ENCODE results near the gene NTM.
A peak's percentile ranks its signal among the peaks of the same experiment; 100 is the strongest.

NTM gene

DNA sequence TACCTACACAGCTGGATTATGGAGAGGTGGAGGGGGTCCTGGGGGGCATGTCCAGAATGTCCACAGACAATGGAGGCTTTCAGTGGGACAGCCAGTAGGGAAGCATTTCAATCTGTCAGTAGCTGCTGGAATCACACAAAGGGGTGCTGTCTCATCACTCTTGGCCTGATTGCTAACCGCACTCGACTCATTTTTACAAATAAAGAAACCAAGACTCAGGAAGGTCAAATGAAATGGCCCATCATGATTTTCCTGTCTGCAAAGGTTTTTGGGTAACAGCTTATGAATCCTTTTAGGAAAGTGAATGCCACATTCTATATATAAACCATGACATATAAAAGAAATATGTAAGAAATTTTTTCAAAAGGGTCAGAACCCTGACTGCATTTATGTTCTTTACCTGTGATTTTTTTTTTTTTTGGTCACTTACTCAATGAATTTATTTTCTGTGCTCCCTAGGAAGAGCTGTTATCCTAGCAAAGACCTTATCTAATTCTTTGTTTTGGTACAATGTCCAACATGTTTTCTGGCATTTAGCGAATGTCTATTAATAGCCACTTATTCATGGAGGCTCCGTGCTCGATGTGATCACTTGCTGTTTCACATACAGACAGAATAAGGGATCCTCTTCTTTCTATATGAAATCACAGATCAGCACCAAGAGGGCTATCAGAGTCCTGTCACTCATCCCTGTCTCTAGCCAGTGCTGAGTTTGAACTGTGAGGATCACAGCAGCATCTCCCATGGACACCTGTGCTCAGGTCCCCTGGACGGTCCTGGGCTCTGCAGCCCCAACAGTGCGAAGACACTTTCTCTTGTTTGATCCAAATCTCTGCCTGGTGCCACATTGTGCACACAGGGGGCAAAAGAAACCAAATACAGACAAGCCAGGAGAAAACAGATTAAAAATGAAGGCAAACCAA is 979.7 kb downstream of the NTM start:
- no peak for DNase-seq (ENCODE audit: low spot score)
- TF ChIP-seq, protein P1, sequence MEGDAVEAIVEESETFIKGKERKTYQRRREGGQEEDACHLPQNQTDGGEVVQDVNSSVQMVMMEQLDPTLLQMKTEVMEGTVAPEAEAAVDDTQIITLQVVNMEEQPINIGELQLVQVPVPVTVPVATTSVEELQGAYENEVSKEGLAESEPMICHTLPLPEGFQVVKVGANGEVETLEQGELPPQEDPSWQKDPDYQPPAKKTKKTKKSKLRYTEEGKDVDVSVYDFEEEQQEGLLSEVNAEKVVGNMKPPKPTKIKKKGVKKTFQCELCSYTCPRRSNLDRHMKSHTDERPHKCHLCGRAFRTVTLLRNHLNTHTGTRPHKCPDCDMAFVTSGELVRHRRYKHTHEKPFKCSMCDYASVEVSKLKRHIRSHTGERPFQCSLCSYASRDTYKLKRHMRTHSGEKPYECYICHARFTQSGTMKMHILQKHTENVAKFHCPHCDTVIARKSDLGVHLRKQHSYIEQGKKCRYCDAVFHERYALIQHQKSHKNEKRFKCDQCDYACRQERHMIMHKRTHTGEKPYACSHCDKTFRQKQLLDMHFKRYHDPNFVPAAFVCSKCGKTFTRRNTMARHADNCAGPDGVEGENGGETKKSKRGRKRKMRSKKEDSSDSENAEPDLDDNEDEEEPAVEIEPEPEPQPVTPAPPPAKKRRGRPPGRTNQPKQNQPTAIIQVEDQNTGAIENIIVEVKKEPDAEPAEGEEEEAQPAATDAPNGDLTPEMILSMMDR (IDR thresholded peaks at IDR 0.05; ENCODE audit: extremely low read depth, missing control alignments): no peak

DNA sequence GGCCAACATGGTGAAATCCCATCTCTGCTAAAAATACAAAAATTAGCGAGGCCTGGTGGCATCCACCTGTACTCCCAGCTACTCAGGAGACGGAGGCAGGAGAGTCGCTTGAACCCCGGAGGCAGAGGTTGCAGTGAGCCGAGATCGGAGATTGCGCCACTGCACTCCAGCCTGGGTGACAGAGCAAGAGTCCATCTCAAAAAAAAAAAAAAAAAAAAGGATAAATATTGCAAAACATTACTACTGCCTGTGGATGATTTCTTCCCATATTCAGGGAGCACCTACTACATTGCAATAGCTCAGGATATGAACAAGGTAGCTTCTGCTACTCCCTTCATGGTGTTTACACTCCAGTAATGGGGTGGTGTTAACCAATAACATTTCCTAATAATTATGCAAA is 980.6 kb downstream of the NTM start:
- TF ChIP-seq, protein P1 (IDR thresholded peaks at IDR 0.05; ENCODE audit: extremely low read depth, missing control alignments): no peak

DNA sequence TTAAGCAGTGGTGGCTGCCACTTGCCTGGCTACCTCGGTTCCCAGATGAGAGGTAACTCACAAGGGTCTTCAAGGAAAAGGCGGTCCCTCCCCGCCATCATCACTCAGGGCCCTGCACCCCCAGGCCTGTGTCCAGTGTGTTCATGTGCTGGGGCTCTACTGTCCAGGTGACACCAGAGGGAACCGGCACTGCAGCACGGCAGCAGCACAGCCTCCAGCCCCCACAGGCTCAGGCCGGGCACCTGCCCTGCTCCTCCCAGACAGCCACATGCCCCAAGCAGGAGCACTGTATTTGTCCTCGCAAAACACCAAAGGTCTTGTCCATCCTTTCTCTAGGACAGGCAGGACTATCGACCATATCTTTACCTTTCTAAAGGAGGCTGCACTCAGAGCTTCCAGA is 982.1 kb downstream of the NTM start:
- no peak for DNase-seq (ENCODE audit: low spot score)
- TF ChIP-seq, protein P1 (IDR thresholded peaks at IDR 0.05; ENCODE audit: extremely low read depth, missing control alignments): no peak

More for the DNA sequence above, 980.6 kb downstream of the NTM start:
- DNase-seq (ENCODE audit: low spot score): no peak

DNA sequence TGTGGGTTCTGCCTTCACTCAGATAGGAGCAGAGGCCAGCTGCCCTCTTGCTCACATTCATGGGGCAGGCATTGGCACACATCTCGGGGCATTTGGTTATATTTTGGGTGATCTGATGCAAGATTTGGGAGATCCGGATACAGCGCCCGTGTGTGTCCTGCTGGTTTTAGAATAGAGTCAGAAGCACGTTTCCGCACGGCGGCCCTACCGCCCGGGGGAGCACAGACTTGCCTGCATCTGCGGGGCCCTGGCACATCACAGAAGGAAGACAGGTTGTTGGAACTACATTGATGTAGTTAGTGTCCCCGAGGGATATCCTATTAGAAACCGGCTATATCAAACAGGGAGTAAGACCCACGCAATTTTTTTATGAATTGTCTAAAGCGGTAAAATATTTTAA is 982.8 kb downstream of the NTM start:
- TF ChIP-seq, protein P1 (IDR thresholded peaks at IDR 0.05; ENCODE audit: extremely low read depth, missing control alignments): no peak
- DNase-seq (ENCODE audit: low spot score): no peak

DNA sequence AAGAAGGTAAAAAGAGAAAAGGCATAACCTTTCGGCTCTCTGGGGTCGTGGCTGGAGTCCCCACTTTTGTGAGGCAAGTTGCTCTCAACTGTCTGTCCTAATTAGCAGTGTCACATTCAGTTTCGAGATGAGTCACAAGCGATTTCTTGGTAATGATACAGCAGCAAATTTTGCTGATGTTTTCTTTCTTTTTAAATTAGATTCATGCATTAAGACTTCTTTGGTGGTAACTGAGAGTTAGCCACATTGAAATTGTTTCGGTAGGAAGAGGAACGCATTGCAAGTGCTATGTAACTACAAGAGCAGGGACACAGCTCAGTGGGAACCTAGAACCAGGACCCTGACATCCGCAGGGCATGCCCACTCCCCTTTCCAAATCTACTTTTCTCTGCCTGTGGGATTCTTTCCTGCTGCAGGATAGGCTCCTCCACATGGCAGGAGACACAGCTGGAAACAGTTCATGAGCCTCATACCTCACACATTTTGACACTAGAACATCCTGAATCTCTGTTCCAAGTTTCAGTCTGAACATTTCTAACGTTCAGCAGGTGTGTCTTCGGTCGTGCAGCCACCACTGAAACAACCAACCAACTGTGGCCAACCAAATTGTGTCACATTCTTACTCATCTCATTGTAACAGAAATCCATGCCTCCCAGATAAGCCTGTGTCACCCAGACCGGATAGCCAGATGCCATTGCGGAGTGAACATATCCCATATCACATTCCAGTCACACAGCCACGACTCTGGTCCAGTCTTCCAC is 987.6 kb downstream of the NTM start:
- peak; percentile 73 for DNase-seq (ENCODE audit: low spot score)
- TF ChIP-seq, protein P1 (IDR thresholded peaks at IDR 0.05; ENCODE audit: extremely low read depth, missing control alignments): no peak

DNA sequence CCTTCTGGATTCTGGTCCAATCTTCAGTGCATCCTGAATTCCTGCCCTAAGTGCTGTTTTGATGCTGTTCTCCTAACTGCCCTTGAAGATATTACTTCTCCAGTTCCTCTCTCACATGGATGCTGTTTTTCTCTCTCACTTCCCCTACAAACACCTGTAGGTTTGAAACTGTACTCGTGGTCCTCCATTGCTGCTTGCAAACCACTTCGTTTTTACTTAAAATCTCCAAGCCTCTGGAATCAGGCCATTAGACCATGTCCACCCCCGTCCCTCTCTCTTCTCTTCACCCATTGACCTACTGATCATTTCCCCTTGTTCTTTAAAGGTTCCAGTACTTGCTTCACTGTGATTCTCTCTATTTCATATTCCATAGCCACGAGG is 988.1 kb downstream of the NTM start:
- DNase-seq (ENCODE audit: low spot score): no peak

More for the DNA sequence above, 988.1 kb downstream of the NTM start:
- TF ChIP-seq, protein P1 (IDR thresholded peaks at IDR 0.05; ENCODE audit: extremely low read depth, missing control alignments): no peak
